ENCODE results near the gene SNCB.

Gene SNCB

DNA sequence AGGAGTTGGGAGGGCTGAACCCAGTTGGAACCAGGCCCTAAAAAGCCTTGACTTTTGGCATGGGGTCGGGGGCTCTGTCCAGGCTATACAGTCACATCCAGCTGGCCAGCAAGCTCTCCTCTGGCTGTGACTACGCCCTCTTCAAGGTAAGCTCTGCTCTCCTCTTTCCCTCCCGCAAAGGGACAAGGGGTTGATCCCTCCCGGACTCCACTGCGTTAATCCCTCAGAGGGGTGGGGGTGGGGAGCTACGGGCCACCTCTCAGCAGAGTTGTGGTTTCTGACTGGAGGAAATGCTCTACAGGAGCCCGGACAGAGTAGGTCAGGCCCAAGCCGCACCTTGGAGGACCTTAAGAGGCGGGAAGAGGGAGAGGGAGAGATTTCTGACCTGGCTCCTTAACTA lies 14.0 kb upstream of the SNCB start:
- no peak overlapping the region for H3K18ac ChIP-seq (ENCODE audit: low read length)
- H3K36me3 ChIP-seq (ENCODE audit: control insufficient read depth in 1 of 2, insufficient read depth in 2 of 2, low read length in 2 of 2), result no peaks in the 10 kb centered on the region
- H2BK12ac ChIP-seq (ENCODE audit: low read length), result no peak overlapping the region

DNA sequence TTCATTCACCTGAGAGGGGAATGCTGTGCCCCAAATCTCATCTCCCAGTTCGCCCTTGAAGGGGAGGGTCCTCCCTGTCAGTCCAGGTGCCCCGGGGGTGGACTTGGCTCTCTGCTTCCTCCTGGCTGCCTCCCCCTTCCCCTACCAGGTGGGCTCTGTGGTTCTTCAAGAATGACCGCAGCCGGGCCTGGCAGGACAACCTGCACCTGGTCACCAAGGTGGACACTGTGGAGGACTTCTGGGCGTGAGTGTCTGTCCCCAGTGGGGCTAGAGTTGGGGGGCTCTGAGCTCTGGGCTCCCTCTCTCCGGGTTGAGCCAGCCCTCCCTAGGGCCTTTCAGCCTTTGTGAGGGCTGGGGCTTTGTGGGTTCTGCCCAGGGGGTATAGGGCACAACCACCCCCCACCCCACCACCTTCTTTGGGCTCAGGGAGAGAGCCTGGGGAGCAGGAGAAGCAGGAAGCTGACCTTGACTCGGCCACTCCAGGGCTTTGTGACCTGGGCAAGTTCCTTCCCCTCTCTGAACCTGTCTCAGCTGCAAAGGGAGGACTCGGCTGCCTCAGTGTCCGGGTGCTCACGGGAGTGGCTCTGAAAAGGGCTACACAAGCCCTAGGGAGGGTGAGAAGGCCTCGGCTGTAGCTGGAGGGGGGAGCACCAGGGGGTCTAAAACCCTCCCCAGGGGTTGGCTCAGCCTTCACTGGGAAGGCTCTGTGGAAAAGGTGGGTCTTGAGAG lies 13.3 kb upstream of the SNCB start:
- no peaks in the 10 kb centered on the region for H3K9me3 ChIP-seq (ENCODE audit: insufficient read depth, low read depth, low read length)
- H3K27ac ChIP-seq (ENCODE audit: low read depth, low read length), result no peak overlapping the region
- H4K91ac ChIP-seq (ENCODE audit: low read depth, low read length), result no peak overlapping the region
- peaks cover 10% of the 10 kb centered on the region for H3K79me1 ChIP-seq (ENCODE audit: low read length)
- H3K4me2 ChIP-seq (ENCODE audit: low read length), result no peak overlapping the region
- H2BK12ac ChIP-seq (ENCODE audit: low read length), result no peak overlapping the region
- no peak overlapping the region for H3K23ac ChIP-seq (ENCODE audit: low read length)
- peaks cover 11 to 12% of the 10 kb centered on the region in 2 experiments for H3K4me1 ChIP-seq (ENCODE audit: control insufficient read depth in 1 of 2, insufficient read depth in 2 of 2, low read length in 2 of 2)
- H3K4me3 ChIP-seq (ENCODE audit: low read depth, low read length), result no peak overlapping the region
- no peak overlapping the region for H3K4ac ChIP-seq (ENCODE audit: low read depth, low read length)
- no peak overlapping the region for H4K12ac ChIP-seq (ENCODE audit: low read depth, low read length)
- H2BK5ac ChIP-seq (ENCODE audit: low read depth, low read length, poor library complexity), result no peak overlapping the region
- H3K36me3 ChIP-seq (ENCODE audit: control insufficient read depth in 1 of 2, insufficient read depth in 2 of 2, low read length in 2 of 2), result no peaks in the 10 kb centered on the region
- no peak for DNase-seq
- H2BK120ac ChIP-seq (ENCODE audit: insufficient read depth, low read length, poor library complexity), result no peak overlapping the region
- H2AK5ac ChIP-seq (ENCODE audit: low read length), result no peak overlapping the region
- H3K79me2 ChIP-seq (ENCODE audit: control insufficient read depth, insufficient read depth, low read length, poor library complexity), result peaks cover 6% of the 10 kb centered on the region
- no peaks in the 10 kb centered on the region for H3K27me3 ChIP-seq (ENCODE audit: insufficient read depth, low read length)
- WGBS (ENCODE audit: extremely low coverage, insufficient coverage, insufficient read length), result no CpG with 5 or more reads among the region's 11 CpGs
- H2AFZ ChIP-seq (ENCODE audit: insufficient read depth, low read length, poor library complexity), result no peak overlapping the region
- H4K8ac ChIP-seq (ENCODE audit: low read depth, low read length), result no peak overlapping the region
- no peak overlapping the region for H3K14ac ChIP-seq (ENCODE audit: low read length)
- no peak overlapping the region for H3K9ac ChIP-seq (ENCODE audit: low read length)
- H3K18ac ChIP-seq (ENCODE audit: low read length), result no peak overlapping the region

More for the DNA sequence above, 14.0 kb upstream of the SNCB start:
- peaks cover 10% of the 10 kb centered on the region for H3K79me1 ChIP-seq (ENCODE audit: low read length)
- no peak overlapping the region for H3K23ac ChIP-seq (ENCODE audit: low read length)
- H4K12ac ChIP-seq (ENCODE audit: low read depth, low read length), result no peak overlapping the region
- no peak overlapping the region for H2BK120ac ChIP-seq (ENCODE audit: insufficient read depth, low read length, poor library complexity)
- H3K9ac ChIP-seq (ENCODE audit: low read length), result no peak overlapping the region
- DNase-seq, result no peak
- no peaks in the 10 kb centered on the region for H3K9me3 ChIP-seq (ENCODE audit: insufficient read depth, low read depth, low read length)
- H2AK5ac ChIP-seq (ENCODE audit: low read length), result no peak overlapping the region
- H3K4me1 ChIP-seq (ENCODE audit: control insufficient read depth in 1 of 2, insufficient read depth in 2 of 2, low read length in 2 of 2), result peaks cover 11 to 12% of the 10 kb centered on the region in 2 experiments
- H2AFZ ChIP-seq (ENCODE audit: insufficient read depth, low read length, poor library complexity), result no peak overlapping the region
- peaks cover 6% of the 10 kb centered on the region for H3K79me2 ChIP-seq (ENCODE audit: control insufficient read depth, insufficient read depth, low read length, poor library complexity)
- H3K4me3 ChIP-seq (ENCODE audit: low read depth, low read length), result no peak overlapping the region
- H3K4me2 ChIP-seq (ENCODE audit: low read length), result no peak overlapping the region
- H3K27ac ChIP-seq (ENCODE audit: low read depth, low read length), result no peak overlapping the region
- no peak overlapping the region for H3K14ac ChIP-seq (ENCODE audit: low read length)
- H4K8ac ChIP-seq (ENCODE audit: low read depth, low read length), result no peak overlapping the region
- no peak overlapping the region for H4K91ac ChIP-seq (ENCODE audit: low read depth, low read length)
- WGBS (ENCODE audit: extremely low coverage, insufficient coverage, insufficient read length), result no CpG with 5 or more reads among the region's 9 CpGs
- no peak overlapping the region for H2BK5ac ChIP-seq (ENCODE audit: low read depth, low read length, poor library complexity)
- H3K4ac ChIP-seq (ENCODE audit: low read depth, low read length), result no peak overlapping the region
- H3K27me3 ChIP-seq (ENCODE audit: insufficient read depth, low read length), result no peaks in the 10 kb centered on the region

DNA sequence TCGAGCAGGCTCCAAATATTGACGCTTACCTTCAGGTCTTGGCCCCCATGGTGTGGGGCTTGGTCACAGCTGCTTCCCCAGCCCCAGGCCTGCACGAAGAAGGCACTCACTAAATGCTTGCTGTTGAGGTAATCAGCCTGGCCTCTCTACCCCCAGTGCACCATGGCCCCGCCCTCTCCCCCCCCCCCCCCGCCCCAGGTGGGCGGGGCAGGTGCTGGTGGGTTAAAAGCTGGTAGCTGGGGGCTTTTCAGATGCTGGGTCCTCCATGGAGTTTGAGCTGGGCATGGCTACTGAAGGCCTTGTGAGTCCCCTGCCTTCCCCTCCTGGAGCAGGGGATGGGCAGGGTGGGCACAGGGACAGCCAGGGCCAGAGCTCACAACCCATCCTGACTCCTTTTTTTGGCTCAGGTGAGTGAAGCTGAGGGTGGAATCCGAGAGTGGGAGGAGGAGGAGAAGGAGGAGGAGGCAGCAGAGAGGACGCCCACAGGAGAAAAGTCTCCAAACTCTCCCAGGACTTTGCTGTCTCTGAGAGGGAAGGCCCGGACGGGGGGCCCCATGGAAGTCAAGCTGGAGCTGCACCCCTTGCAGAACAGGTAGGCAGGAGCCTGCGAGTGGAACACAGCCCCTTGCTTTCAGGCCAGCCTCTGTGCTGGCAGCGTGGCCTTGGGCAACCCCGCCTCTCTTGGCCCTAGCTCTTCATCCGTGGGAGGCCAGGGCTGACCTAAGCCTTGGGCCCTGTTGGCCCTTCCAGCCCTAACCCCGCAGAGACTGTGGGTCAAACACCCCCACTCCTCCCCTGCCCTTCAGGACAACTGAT lies 12.5 kb upstream of the SNCB start:
- H3K4ac ChIP-seq (ENCODE audit: low read depth, low read length), result no peak overlapping the region
- no peaks in the 10 kb centered on the region for H3K27me3 ChIP-seq (ENCODE audit: insufficient read depth, low read length)
- H2BK5ac ChIP-seq (ENCODE audit: low read depth, low read length, poor library complexity), result no peak overlapping the region
- WGBS (ENCODE audit: extremely low coverage, insufficient coverage, insufficient read length), result no CpG with 5 or more reads among the region's 15 CpGs
- no peak overlapping the region for H3K4me2 ChIP-seq (ENCODE audit: low read length)
- peaks cover 5 to 9% of the 10 kb centered on the region in 2 experiments for H3K4me1 ChIP-seq (ENCODE audit: control insufficient read depth in 1 of 2, insufficient read depth in 2 of 2, low read length in 2 of 2)
- H3K4me3 ChIP-seq (ENCODE audit: low read depth, low read length), result no peak overlapping the region
- no peak overlapping the region for H3K9ac ChIP-seq (ENCODE audit: low read length)
- H3K27ac ChIP-seq (ENCODE audit: low read depth, low read length), result no peak overlapping the region
- H3K36me3 ChIP-seq (ENCODE audit: control insufficient read depth in 1 of 2, insufficient read depth in 2 of 2, low read length in 2 of 2), result no peaks in the 10 kb centered on the region
- H3K79me2 ChIP-seq (ENCODE audit: control insufficient read depth, insufficient read depth, low read length, poor library complexity), result peaks cover 5% of the 10 kb centered on the region
- no peak overlapping the region for H3K18ac ChIP-seq (ENCODE audit: low read length)
- H2AFZ ChIP-seq (ENCODE audit: insufficient read depth, low read length, poor library complexity), result no peak overlapping the region
- H2BK120ac ChIP-seq (ENCODE audit: insufficient read depth, low read length, poor library complexity), result no peak overlapping the region
- H3K9me3 ChIP-seq (ENCODE audit: insufficient read depth, low read depth, low read length), result no peaks in the 10 kb centered on the region
- no peak overlapping the region for H2BK12ac ChIP-seq (ENCODE audit: low read length)
- H4K8ac ChIP-seq (ENCODE audit: low read depth, low read length), result no peak overlapping the region
- H3K14ac ChIP-seq (ENCODE audit: low read length), result no peak overlapping the region
- DNase-seq, result no peak
- no peak overlapping the region for H3K23ac ChIP-seq (ENCODE audit: low read length)
- no peak overlapping the region for H4K91ac ChIP-seq (ENCODE audit: low read depth, low read length)
- no peak overlapping the region for H2AK5ac ChIP-seq (ENCODE audit: low read length)
- H3K79me1 ChIP-seq (ENCODE audit: low read length), result peaks cover 9% of the 10 kb centered on the region
- no peak overlapping the region for H4K12ac ChIP-seq (ENCODE audit: low read depth, low read length)

DNA sequence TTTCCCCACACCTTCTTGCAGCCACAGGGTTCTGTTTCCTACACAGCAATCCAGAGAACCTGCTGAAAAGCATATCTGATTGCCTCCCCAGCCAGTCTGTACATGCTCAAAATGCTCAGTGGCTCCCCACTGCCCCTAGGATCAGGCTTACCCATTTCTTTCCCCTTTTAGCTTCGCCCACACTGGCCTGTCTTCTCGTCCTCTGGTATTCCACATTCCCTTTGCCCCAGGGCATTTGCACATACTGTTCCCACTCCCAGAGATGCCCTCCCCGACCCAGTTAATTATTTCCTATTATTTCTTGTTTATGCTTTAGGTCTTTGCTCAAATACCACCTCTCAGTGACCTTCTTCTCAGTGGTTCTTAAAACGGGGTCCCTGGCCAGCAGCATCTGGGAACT lies 10.3 kb upstream of the SNCB start:
- WGBS (ENCODE audit: extremely low coverage, insufficient coverage, insufficient read length), result no CpG with 5 or more reads among the region's 4 CpGs
- Histone ChIP-seq H3K4me1 (ENCODE audit: control insufficient read depth in 1 of 2, insufficient read depth in 2 of 2, low read length in 2 of 2) (no peaks in the 10 kb centered on the region), H3K79me1 (ENCODE audit: low read length) (no peaks in the 10 kb centered on the region), H3K27ac (ENCODE audit: low read depth, low read length) (no peak overlapping the region), H3K14ac (ENCODE audit: low read length) (no peak overlapping the region), H2AK5ac (ENCODE audit: low read length) (no peak overlapping the region), H2BK120ac (ENCODE audit: insufficient read depth, low read length, poor library complexity) (no peak overlapping the region), H3K4me3 (ENCODE audit: low read depth, low read length) (no peak overlapping the region), H2BK5ac (ENCODE audit: low read depth, low read length, poor library complexity) (no peak overlapping the region), H3K79me2 (ENCODE audit: control insufficient read depth, insufficient read depth, low read length, poor library complexity) (no peaks in the 10 kb centered on the region), H3K27me3 (ENCODE audit: insufficient read depth, low read length) (no peaks in the 10 kb centered on the region), H3K9me3 (ENCODE audit: insufficient read depth, low read depth, low read length) (peaks cover 3% of the 10 kb centered on the region), H3K4me2 (ENCODE audit: low read length) (no peak overlapping the region), H4K91ac (ENCODE audit: low read depth, low read length) (no peak overlapping the region), H4K8ac (ENCODE audit: low read depth, low read length) (no peak overlapping the region), H3K36me3 (ENCODE audit: control insufficient read depth in 1 of 2, insufficient read depth in 2 of 2, low read length in 2 of 2) (no peaks in the 10 kb centered on the region), H3K4ac (ENCODE audit: low read depth, low read length) (no peak overlapping the region), H3K23ac (ENCODE audit: low read length) (no peak overlapping the region), H2BK12ac (ENCODE audit: low read length) (no peak overlapping the region), H3K9ac (ENCODE audit: low read length) (no peak overlapping the region), H4K12ac (ENCODE audit: low read depth, low read length) (no peak overlapping the region), H2AFZ (ENCODE audit: insufficient read depth, low read length, poor library complexity) (no peak overlapping the region), H3K18ac (ENCODE audit: low read length) (no peak overlapping the region)
- no peak for DNase-seq
